HG03354 (cell line): ENCODE measurements around the gene KRTAP10-8.
"Not testable (repeated sequence)": the region's sequence is repeated elsewhere in the genome, so short reads cannot be mapped to it uniquely, and the experiment has no call there.

Experiments used
- ATAC-seq: cut with Tn5 transposase; IDR thresholded peaks from one replicate; pipeline ENCODE4 v1.9.1; 2021; ENCODE audit warnings: mild to moderate bottlenecking; ENCODE audit not compliant: unreplicated experiment, poor library complexity, severe bottlenecking

The KRTAP10-8 gene

GRCh38 chr21:44595524-44595923, 16.4 kb upstream of the KRTAP10-8 start:
- no peak for ATAC-seq

- no peak for ATAC-seq
These were observed 15.7 kb upstream of the KRTAP10-8 start for GRCh38 chr21:44596068-44596725.

GRCh38 chr21:44598061-44598460, 13.8 kb upstream of the KRTAP10-8 start:
- no peak for ATAC-seq

- ATAC-seq = no peak
These were observed 12.4 kb upstream of the KRTAP10-8 start for GRCh38 chr21:44599264-44600029.

- not testable (repeated sequence) for ATAC-seq
These were observed 11.5 kb upstream of the KRTAP10-8 start, which contains the start of gene KRTAP10-7 for GRCh38 chr21:44600118-44600978. Gene KRTAP10-7 (plus strand): TSS chr21:44600597. CDS start chr21:44600622, 25 bp downstream.

GRCh38 chr21:44601091-44601490, 10.8 kb upstream of the KRTAP10-8 start:
- not testable (repeated sequence) for ATAC-seq

- no peak for ATAC-seq
These were observed 10.1 kb upstream of the KRTAP10-8 start for GRCh38 chr21:44601596-44602462.

- no peak for ATAC-seq
These were observed 9.4 kb upstream of the KRTAP10-8 start for GRCh38 chr21:44602463-44602850.

GRCh38 chr21:44603109-44603875, 8.6 kb upstream of the KRTAP10-8 start:
- no peak for ATAC-seq

GRCh38 chr21:44603911-44604310, 8.0 kb upstream of the KRTAP10-8 start:
- ATAC-seq = no peak

- no peak for ATAC-seq
These were observed 5.4 kb upstream of the KRTAP10-8 start for GRCh38 chr21:44606495-44606894.

- no peak for ATAC-seq
These were observed 2.7 kb upstream of the KRTAP10-8 start for GRCh38 chr21:44609193-44609592.

- ATAC-seq = not testable (repeated sequence)
These were observed 1.6 kb upstream of the KRTAP10-8 start for GRCh38 chr21:44610157-44610843.

GRCh38 chr21:44611551-44611950, 328 bp upstream of the KRTAP10-8 start:
- no peak for ATAC-seq

- no peak for ATAC-seq
These were observed 870 bp downstream of the KRTAP10-8 start for GRCh38 chr21:44612669-44613229.

- no peak for ATAC-seq
These were observed 1.7 kb downstream of the KRTAP10-8 start for GRCh38 chr21:44613386-44614155.

- ATAC-seq = no peak
These were observed 2.3 kb downstream of the KRTAP10-8 start for GRCh38 chr21:44614161-44614631.
